IMR-90 (cell line): ENCODE measurements around the gene EGFR. TPM values are rescaled to one million over a fixed set of nuclear protein-coding genes. Genes with fewer than 3 reads are reported as not detected.

Source experiments
- ATAC-seq: fragments of 200-7000 bp; cut with Tn5 transposase; 2 replicates; pipeline ENCODE4 v1.9.1; 2020; ENCODE audit warnings: low read depth, mild to moderate bottlenecking, moderate library complexity
- BruUV-seq: library from RNA; stranded (reverse); fragments of 400-500 nt; replicated peaks from 2 replicates; lab custom pipeline; 2021; lab: Mats Ljungman, UMichigan
- CTCF ChIA-PET: fragments of 300-600 bp; formaldehyde crosslinking; extraction: SDS; loops from one replicate; lab custom pipeline; 2021; ENCODE audit warnings: antibody characterized with exemption; lab: Yijun Ruan, JAX
- POLR2A ChIA-PET: fragments of 300-600 bp; sonication (Branson Sonifier 250); formaldehyde crosslinking; loops from one replicate; lab custom pipeline; 2022; ENCODE audit warnings: antibody characterized with exemption; ENCODE audit not compliant: unreplicated experiment; lab: Charles Lee
- DNase-seq: peaks from one replicate; pipeline ENCODE4 v3.0.0; 2013
- H2AFZ ChIP-seq: replicated peaks from 2 replicates; pipeline ENCODE3; 2013; ENCODE audit warnings: low read length, mild to moderate bottlenecking; ENCODE audit not compliant: poor library complexity
- H2AK5ac ChIP-seq: 2 replicates; pipeline ENCODE4 v1.6.1; 2013; ENCODE audit warnings: low read depth, low read length, inconsistent platforms
- H2AK9ac ChIP-seq: replicated peaks from 2 replicates; pipeline ENCODE3; 2013; ENCODE audit warnings: mild to moderate bottlenecking, low read depth, low read length, moderate library complexity; ENCODE audit not compliant: poor library complexity
- H2BK120ac ChIP-seq: 2 replicates; pipeline ENCODE4 v1.6.1; 2013; ENCODE audit warnings: low read depth, low read length, inconsistent platforms
- H2BK15ac ChIP-seq: 3 replicates; pipeline ENCODE4 v1.6.1; 2013; ENCODE audit warnings: low read depth, low read length, inconsistent platforms
- H2BK20ac ChIP-seq: 2 replicates; pipeline ENCODE4 v1.6.1; 2013; ENCODE audit warnings: low read depth, mild to moderate bottlenecking, inconsistent platforms, low read length, moderate library complexity
- H2BK5ac ChIP-seq: 2 replicates; pipeline ENCODE4 v1.6.1; 2013; ENCODE audit warnings: mild to moderate bottlenecking, low read depth, low read length, inconsistent platforms; ENCODE audit not compliant: poor library complexity, severe bottlenecking
- H3K14ac ChIP-seq: replicated peaks from 2 replicates; pipeline ENCODE4 v1.6.1; 2013; ENCODE audit warnings: low read depth, low read length, inconsistent platforms
- H3K18ac ChIP-seq: 2 replicates; pipeline ENCODE4 v1.6.1; 2013; ENCODE audit warnings: low read depth, low read length, control low read depth
- H3K23ac ChIP-seq: 2 replicates; pipeline ENCODE4 v1.6.1; 2013; ENCODE audit warnings: low read depth, low read length, inconsistent platforms
- H3K27ac ChIP-seq: 2 replicates; pipeline ENCODE4 v1.5.1; 2013; ENCODE audit warnings: mild to moderate bottlenecking, control low read depth, low read length; ENCODE audit not compliant: insufficient read depth
- H3K27me3 ChIP-seq: 2 replicates; pipeline ENCODE4 v1.6.1; 2013; ENCODE audit warnings: low read length; ENCODE audit not compliant: control insufficient read depth, insufficient read depth
- H3K36me3 ChIP-seq: 2 replicates; pipeline ENCODE4 v1.6.1; 2013; ENCODE audit warnings: low read length, mixed read lengths; ENCODE audit not compliant: control insufficient read depth, insufficient read depth
- H3K4ac ChIP-seq: 2 replicates; pipeline ENCODE4 v1.6.1; 2013; ENCODE audit warnings: low read depth, low read length, inconsistent platforms
- H3K4me1 ChIP-seq: 2 replicates; pipeline ENCODE4 v1.6.1; 2013; ENCODE audit warnings: low read length, mixed read lengths; ENCODE audit not compliant: control insufficient read depth, insufficient read depth
- H3K4me2 ChIP-seq: 2 replicates; pipeline ENCODE4 v1.6.1; 2013; ENCODE audit warnings: low read depth, mild to moderate bottlenecking, control low read depth, low read length, moderate library complexity
- H3K4me3 ChIP-seq: 2 replicates; pipeline ENCODE4 v1.5.1; 2013; ENCODE audit warnings: low read depth, mild to moderate bottlenecking, control low read depth, low read length, moderate library complexity; ENCODE audit not compliant: insufficient read depth
- H3K56ac ChIP-seq: 2 replicates; pipeline ENCODE4 v1.6.1; 2013; ENCODE audit warnings: low read length, inconsistent platforms; ENCODE audit not compliant: insufficient read depth; ENCODE audit errors: extremely low read depth
- H3K79me1 ChIP-seq, 2 experiments: 2 replicates each; pipeline ENCODE4 v1.6.1; 2013; ENCODE audit warnings: low read length in 2 of 2, inconsistent platforms in 1 of 2, low read depth in 1 of 2
- H3K9ac ChIP-seq: 2 replicates; pipeline ENCODE4 v1.6.1; 2013; ENCODE audit warnings: low read depth, low read length, control low read depth
- H3K9me1 ChIP-seq: 2 replicates; pipeline ENCODE4 v1.6.1; 2013; ENCODE audit warnings: low read length, inconsistent platforms; ENCODE audit not compliant: insufficient read depth
- H3K9me3 ChIP-seq: 2 replicates; pipeline ENCODE4 v1.6.1; 2013; ENCODE audit warnings: low read length; ENCODE audit not compliant: control insufficient read depth, insufficient read depth
- H4K20me1 ChIP-seq: 2 replicates; pipeline ENCODE4 v1.6.1; 2013; ENCODE audit warnings: low read length, inconsistent platforms; ENCODE audit not compliant: insufficient read depth
- H4K5ac ChIP-seq: 2 replicates; pipeline ENCODE4 v1.6.1; 2013; ENCODE audit warnings: mild to moderate bottlenecking, low read depth, low read length, control low read depth
- H4K8ac ChIP-seq, 2 experiments: 2 replicates each; pipeline ENCODE4 v1.6.1; 2013; ENCODE audit warnings: low read depth in 2 of 2, low read length in 2 of 2, control low read depth in 1 of 2, inconsistent platforms in 1 of 2
- H4K91ac ChIP-seq: 2 replicates; pipeline ENCODE4 v1.6.1; 2013; ENCODE audit warnings: low read depth, low read length, inconsistent platforms; ENCODE audit not compliant: insufficient read depth
- CEBPB ChIP-seq: IDR thresholded peaks from 2 replicates; pipeline ENCODE4 v1.6.1; 2012; ENCODE audit warnings: low read depth, low read length, improper control_type of control experiment
- CTCF ChIP-seq: conservative IDR thresholded peaks from 2 replicates; pipeline ENCODE4 v1.5.1; 2012; ENCODE audit warnings: mild to moderate bottlenecking, low read depth, low read length, improper control_type of control experiment
- ELK1 ChIP-seq: fragments of 150-350 bp; IDR thresholded peaks from 2 replicates; pipeline ENCODE4 v1.6.1; 2016; ENCODE audit warnings: low read depth, mild to moderate bottlenecking, low read length, moderate library complexity, borderline replicate concordance
- MAFK ChIP-seq: IDR thresholded peaks from 2 replicates; pipeline ENCODE4 v1.6.1; 2012; ENCODE audit warnings: low read depth, low read length, improper control_type of control experiment
- MAZ ChIP-seq: IDR thresholded peaks from 2 replicates; pipeline ENCODE4 v1.6.1; 2012; ENCODE audit warnings: low read depth, mild to moderate bottlenecking, low read length, improper control_type of control experiment, moderate library complexity, borderline replicate concordance
- POLR2A ChIP-seq: IDR thresholded peaks from 2 replicates; pipeline ENCODE4 v1.6.1; 2012; ENCODE audit warnings: mild to moderate bottlenecking, low read depth, low read length
- USF2 ChIP-seq: fragments of 150-350 bp; IDR thresholded peaks from 2 replicates; pipeline ENCODE4 v1.6.1; 2017; ENCODE audit warnings: mild to moderate bottlenecking, antibody characterized with exemption, low read length, low read depth
- WGBS, 2 experiments: methylation state at CpG; one replicate each; pipeline versions ENCODE4 v1.1.5 to v1.1.7; 2013; ENCODE audit warnings: missing lambda C conversion rate in 2 of 2; ENCODE audit not compliant: insufficient read length in 1 of 2; ENCODE audit errors: extremely low coverage in 2 of 2; 5-methylcytosine and 5-hydroxymethylcytosine counted together
- dilution Hi-C: fragments of 300-500 bp; cut with HindIII; formaldehyde crosslinking; loops from one replicate; pipeline ENCODE4 v1.14.3; 2018; ENCODE audit warnings: low sequenced_read_pairs; ENCODE audit not compliant: unreplicated experiment
- in situ Hi-C: fragments of 300-500 bp; cut with MboI; formaldehyde crosslinking; loops from 3 replicates; pipeline ENCODE4 v1.14.3; 2019; ENCODE audit warnings: low sequenced_read_pairs, inconsistent platforms, mixed read lengths
- intact Hi-C: fragments of 100-400 bp; cut with micrococcal nuclease; formaldehyde crosslinking; loops from 2 replicates; pipeline ENCODE4 v1.10.0; 2022
- polyA plus RNA-seq, 3 experiments: library from polyadenylated mRNA; depleted of rRNA; stranded (reverse); fragments of >200 nt; gene quantifications; 2 replicates each; pipeline ENCODE4 v1.2.3, GENCODE V29; 2012; ENCODE audit warnings: low replicate concordance in 1 of 3
- total RNA-seq: library from RNA; depleted of rRNA; stranded (reverse); fragments of >200 nt; gene quantifications from 2 replicates; pipeline ENCODE4 v1.2.3, GENCODE V29; 2012

The EGFR gene
- total and polyA plus RNA-seq, 2 of the 4 experiments (the other 2 are of a cell fraction), result 36.9 to 60.4 TPM

- Histone ChIP-seq H3K36me3 (peaks cover 67% of the 10 kb centered on the region), H3K4ac (no peak overlapping the region), H4K91ac (0 out of 2 replicates have a peak overlapping the region, but pooled peaks have one; percentile 7), H4K5ac (no peak overlapping the region), H4K20me1 (peaks cover 14% of the 10 kb centered on the region), H3K23ac (no peak overlapping the region), H2BK15ac (no peak overlapping the region), H3K18ac (no peak overlapping the region), H2AK5ac (peak overlapping the region; percentile 33; the same call in 1 of the 2 replicates), H3K27me3 (no peaks in the 10 kb centered on the region), H2BK20ac (no peak overlapping the region), H4K8ac (no peak overlapping the region), H3K9me1 (peaks cover 20% of the 10 kb centered on the region), H3K4me1 (no peaks in the 10 kb centered on the region), H3K56ac (no peak overlapping the region), H2BK5ac (no peak overlapping the region), H2BK120ac (no peak overlapping the region), H3K9ac (no peak overlapping the region), H3K14ac (no peak overlapping the region), H3K79me1 (peaks cover 24 to 66% of the 10 kb centered on the region in 2 experiments), H3K4me2 (no peak overlapping the region), H2AK9ac (no peak overlapping the region), H3K4me3 (no peak overlapping the region), H2AFZ (no peak overlapping the region), H3K27ac (no peak overlapping the region), H3K9me3 (no peaks in the 10 kb centered on the region)
- dilution Hi-C loops (no loop called here), in situ Hi-C loops (loop anchor here (25.0 kb wide), 1 partner anchor 384 kb away; no protein-coding TSS in a partner anchor), intact Hi-C loops (no loop called here)
- POLR2A ChIA-PET, result no interaction called here
- no peak for TF ChIP-seq CEBPB
- TF ChIP-seq MAZ, result no peak
- TF ChIP-seq USF2, result no peak
- no peak for TF ChIP-seq CTCF
- no peak for TF ChIP-seq MAFK
- no peak for TF ChIP-seq POLR2A
- no peak for TF ChIP-seq ELK1
- CTCF ChIA-PET, result no interaction called here
- ATAC-seq (no peak), DNase-seq (no peak)
- WGBS, 2 experiments, result 80% methylated on average over 3 of the region's 7 CpGs; no CpG with 5 or more reads in 1 of the 2 experiments
- BruUV-seq, result no TSS peak
Observed at GRCh38 chr7:55171157-55171556, 152.3 kb downstream of the EGFR start.
